Heart right ventricle (tissue), 16 donors: ENCODE data around the gene KCNK3. TPM values are rescaled to one million over a fixed set of nuclear protein-coding genes. Genes with fewer than 3 reads are reported as not detected.

ENCODE experiments used
- ATAC-seq, 8 donors: fragments of 200-7000 bp; cut with Tn5 transposase; one replicate each; pipeline ENCODE4 v1.9.1; 2020; ENCODE audit warnings: mild to moderate bottlenecking in 8 of 8, moderate library complexity in 8 of 8, moderate number of reproducible peaks in 1 of 8
- DNase-seq, 2 donors: peaks; one replicate each; pipeline ENCODE4 v3.0.0-alpha.2; 2020
- H3K27ac ChIP-seq, 10 donors: fragments of 200-600 bp; sonication (generic) in 2 of 10; one replicate each; pipeline versions ENCODE4 v1.5.0 to v1.8.0; 2020 to 2022; ENCODE audit warnings: mild to moderate bottlenecking in 3 of 10
- H3K27me3 ChIP-seq, 7 donors: fragments of 200-600 bp; one replicate each; pipeline ENCODE4 v1.8.0; 2021 to 2022; ENCODE audit warnings: mild to moderate bottlenecking in 2 of 7
- H3K36me3 ChIP-seq, 9 donors: fragments of 200-600 bp; sonication (generic) in 1 of 9; one replicate each; pipeline versions ENCODE4 v1.5.0 to v1.8.0; 2020 to 2022; ENCODE audit warnings: mild to moderate bottlenecking in 2 of 9
- H3K4me1 ChIP-seq, 9 donors: fragments of 200-600 bp; sonication (generic) in 1 of 9; one replicate each; pipeline versions ENCODE4 v1.5.0 to v1.8.0; 2020 to 2022; ENCODE audit warnings: mild to moderate bottlenecking in 4 of 9
- H3K4me3 ChIP-seq, 10 donors: fragments of 200-600 bp; sonication (generic) in 2 of 10; one replicate each; pipeline versions ENCODE4 v1.5.0 to v1.8.0; 2020 to 2022; ENCODE audit warnings: mild to moderate bottlenecking in 7 of 10, moderate library complexity in 2 of 10
- H3K9me3 ChIP-seq, 11 donors: fragments of 200-600 bp in 10 of 11; sonication (generic) in 2 of 11; one replicate each; pipeline versions ENCODE4 v1.5.0 to v1.8.0; 2013 to 2022; ENCODE audit warnings: mild to moderate bottlenecking in 2 of 11, control low read depth in 1 of 11, moderate library complexity in 1 of 11
- CTCF ChIP-seq, 9 donors: fragments of 200-600 bp; sonication (generic) in 2 of 9; IDR thresholded peaks; one replicate each; pipeline versions ENCODE4 v1.5.0 to v1.8.0; 2021 to 2022; ENCODE audit warnings: antibody characterized with exemption in 9 of 9, mild to moderate bottlenecking in 5 of 9, moderate library complexity in 1 of 9
- whole genome bisulfite sequencing, 2 donors: extraction: QIAGEN DNeasy Blood & Tissue Kit; methylation state at CpG; one replicate each; pipeline ENCODE4 v1.1.7; 2013; ENCODE audit warnings: inconsistent platforms in 1 of 2; 5-methylcytosine and 5-hydroxymethylcytosine counted together
- intact Hi-C, 10 donors: fragments of 100-400 bp; cut with DNase I; formaldehyde crosslinking; loops; one replicate each; pipeline versions ENCODE4 v1.11.1 to v1.14.2; 2022
- polyA plus RNA-seq, 2 donors: library from polyadenylated mRNA; stranded (reverse); fragments of 200-250 nt; gene quantifications; one replicate each; pipeline ENCODE4 v1.2.3, GENCODE V29; 2013
- total RNA-seq, 10 donors: library from RNA; stranded (reverse); fragmentation: NEBNext Ultra II Directional in 3 of 10; extraction: Animal tissue kit (Norgen Biotek cat#: 25700) in 3 of 10; gene quantifications; one replicate each; pipeline versions ENCODE4 v1.2.1 to v1.2.4, GENCODE V29; 2021 to 2023
- donor health status: Arrhythmogenic right ventricular cardiomyopathy.
- donor health status: ischemic (EF 13 %, LVEDD 7.1; RV severe dilation, severe dysfunction).
- donor health status: healthy with polysubstance abuse.
- donor health status: DM: no; HTN: yes; CAD: no.
- donor health status: DM: no; HTN: no; CAD: no.
- donor health status: ischemic (EF 25% LVEDD 6.9; RV normal size, moderate dysfunction).
- donor health status: ischemic (EF 25% LVEDD 5.7; RV mildly dilated, moderate dysfunction).
- donor health status: healthy.
- donor health status: DM: yes; HTN: yes; CAD: no.
- donor health status: Ischemic cardiomyopathy.
- donor health status: ischemic (EF 35%, LVEDD 5.7; RV mildly dilated, moderate dysfunction).
- donor health status: nonischemic (EF 11% LVEDD 7.7; RV severe dilation, severe dysfunction).
- donor health status: DM: yes; HTN: yes; CAD: no.
- donor health status: PGD.
- donor health status: ischemic (EF 29% LVEDD 5.4; RV normal size, mild dysfunction).
- donor health status: nonischemic (EF 23%, LVEDD 6.1; RV moderate dilation, normal function).

The KCNK3 gene
- total and polyA plus RNA-seq, 12 donors = 0.19 to 6.8 (median 0.99) TPM

GRCh38 chr2:26675651-26676255 is 16.8 kb upstream of the KCNK3 start:
- no peak overlapping the region for H3K27ac ChIP-seq
- DNase-seq = no peak
- 87 to 90% methylated on average over 6 of the region's 6 CpGs for WGBS, 2 donors
- TF ChIP-seq CTCF (IDR thresholded peaks at IDR 0.05) = no peak
- peaks cover 0 to 27% (median 8%) of the 10 kb centered on the region in 7 donors for H3K27me3 ChIP-seq
- no peak overlapping the region for H3K4me3 ChIP-seq
- no peaks in the 10 kb centered on the region for H3K36me3 ChIP-seq
- H3K9me3 ChIP-seq = peaks cover 0 to 7% (median 0%) of the 10 kb centered on the region in 11 donors
- intact Hi-C loops = no loop called here
- peak in 1 of 8 donors; percentile 28 for ATAC-seq
- H3K4me1 ChIP-seq = no peaks in the 10 kb centered on the region

- Histone ChIP-seq H3K36me3 (no peaks in the 10 kb centered on the region), H3K4me3 (no peak overlapping the region), H3K27ac (no peak overlapping the region), H3K9me3 (peaks cover 0 to 7% (median 0%) of the 10 kb centered on the region in 11 donors), H3K4me1 (peaks cover 0 to 5% (median 0%) of the 10 kb centered on the region in 9 donors), H3K27me3 (peaks cover 0 to 10% (median 0%) of the 10 kb centered on the region in 7 donors)
- 89 to 95% methylated on average over 4 of the region's 4 CpGs for WGBS, 2 donors
- no peak for TF ChIP-seq CTCF (IDR thresholded peaks at IDR 0.05)
- ATAC-seq (no peak), DNase-seq (no peak)
- intact Hi-C loops = no loop called here
These were observed 14.5 kb upstream of the KCNK3 start for GRCh38 chr2:26678035-26678434.

GRCh38 chr2:26679867-26680266 is 12.7 kb upstream of the KCNK3 start:
- peaks cover 0 to 5% (median 0%) of the 10 kb centered on the region in 9 donors for H3K4me1 ChIP-seq
- TF ChIP-seq CTCF (IDR thresholded peaks at IDR 0.05) = no peak
- intact Hi-C loops = no loop called here
- no peak overlapping the region for H3K27ac ChIP-seq
- no peak overlapping the region for H3K4me3 ChIP-seq
- peaks cover 0 to 7% (median 0%) of the 10 kb centered on the region in 11 donors for H3K9me3 ChIP-seq
- H3K27me3 ChIP-seq = peaks cover 0 to 11% (median 0%) of the 10 kb centered on the region in 7 donors
- H3K36me3 ChIP-seq = no peaks in the 10 kb centered on the region
- 76 to 81% methylated on average over 4 of the region's 4 CpGs for WGBS, 2 donors
- ATAC-seq (no peak), DNase-seq (no peak)

- Histone ChIP-seq H3K9me3 (peaks cover 0 to 7% (median 0%) of the 10 kb centered on the region in 11 donors), H3K4me1 (peaks cover 0 to 5% (median 0%) of the 10 kb centered on the region in 9 donors), H3K4me3 (no peak overlapping the region), H3K27me3 (peaks cover 0 to 11% (median 0%) of the 10 kb centered on the region in 7 donors), H3K36me3 (no peaks in the 10 kb centered on the region), H3K27ac (no peak overlapping the region)
- intact Hi-C loops = no loop called here
- no peak for DNase-seq
- ATAC-seq = no peak
- WGBS, 2 donors = 66 to 73% methylated on average over 3 of the region's 3 CpGs
- TF ChIP-seq CTCF (IDR thresholded peaks at IDR 0.05) = no peak
These were observed 10.9 kb upstream of the KCNK3 start for GRCh38 chr2:26681656-26682055.
